Panc1 (cell line): Measurements from ENCODE around the gene TBC1D22A. TPM values are rescaled to one million over a fixed set of nuclear protein-coding genes. Genes with fewer than 3 reads are reported as not detected.

Source experiments
- ATAC-seq: fragments of 200-7000 bp; cut with Tn5 transposase; 2 replicates; pipeline ENCODE4 v1.9.1; 2020; ENCODE audit warnings: mild to moderate bottlenecking, moderate library complexity
- BruUV-seq: library from RNA; stranded (reverse); fragments of 400-500 nt; replicated peaks from 2 replicates; lab custom pipeline; 2021; lab: Mats Ljungman, UMichigan
- CTCF ChIA-PET: fragments of 300-600 bp; sonication (Branson Sonifier 250); formaldehyde crosslinking; loops from one replicate; lab custom pipeline; 2022; ENCODE audit warnings: antibody characterized with exemption; lab: Charles Lee
- POLR2A ChIA-PET: fragments of 300-600 bp; sonication (Branson Sonifier 250); formaldehyde crosslinking; loops from one replicate; lab custom pipeline; 2022; ENCODE audit warnings: antibody characterized with exemption; lab: Charles Lee
- DNase-seq: peaks from one replicate; pipeline ENCODE4 v3.0.0-alpha.2; 2010; ENCODE audit warnings: low read depth, low spot score
- H3K27ac ChIP-seq: 2 replicates; pipeline ENCODE4 v1.5.1; 2011; ENCODE audit warnings: mild to moderate bottlenecking, low read length, inconsistent platforms
- H3K27me3 ChIP-seq: fragments of 200-500 bp; sonication (Bioruptor generic); 2 replicates; pipeline ENCODE4 v1.6.0; 2014; ENCODE audit warnings: low read length, inconsistent platforms; ENCODE audit not compliant: control insufficient read depth, insufficient read depth
- H3K36me3 ChIP-seq: fragments of 200-500 bp; sonication (Bioruptor generic); 2 replicates; pipeline ENCODE4 v1.5.1; 2014; ENCODE audit warnings: inconsistent platforms, mild to moderate bottlenecking, low read length, moderate library complexity; ENCODE audit not compliant: control insufficient read depth, insufficient read depth
- H3K4me1 ChIP-seq: 2 replicates; pipeline ENCODE4 v1.5.1; 2011; ENCODE audit warnings: inconsistent platforms, mild to moderate bottlenecking, low read length, moderate library complexity; ENCODE audit not compliant: control insufficient read depth, insufficient read depth
- H3K4me3 ChIP-seq, 2 experiments: 2 replicates each; pipeline ENCODE4 v1.5.1; 2011 to 2012; ENCODE audit warnings: low read depth in 2 of 2, low read length in 2 of 2, mild to moderate bottlenecking in 2 of 2, inconsistent platforms in 1 of 2, moderate library complexity in 1 of 2
- H3K9me3 ChIP-seq: fragments of 200-500 bp; sonication (Bioruptor generic); 2 replicates; pipeline ENCODE4 v1.5.1; 2014; ENCODE audit warnings: low read depth, mild to moderate bottlenecking, inconsistent platforms, low read length, moderate library complexity; ENCODE audit not compliant: control insufficient read depth, insufficient read depth
- POLR2AphosphoS5 ChIP-seq: IDR thresholded peaks from 2 replicates; pipeline ENCODE4 v1.6.1; 2012; ENCODE audit warnings: mild to moderate bottlenecking, low read depth, low read length, moderate library complexity
- SIN3A ChIP-seq: IDR thresholded peaks from 2 replicates; pipeline ENCODE4 v1.6.1; 2012; ENCODE audit warnings: low read depth, mild to moderate bottlenecking, low read length, moderate library complexity, borderline replicate concordance; ENCODE audit not compliant: insufficient read depth
- TCF7L2 ChIP-seq: IDR thresholded peaks from 2 replicates; pipeline ENCODE4 v1.6.1; 2011; ENCODE audit warnings: mild to moderate bottlenecking, low read depth, low read length, inconsistent platforms
- in situ Hi-C: cut with HindIII; loops from 2 replicates; pipeline ENCODE4 v1.10.0; 2016; ENCODE audit warnings: low sequenced_read_pairs, low pct_unique_long_range_greater_than_20kb
- intact Hi-C: fragments of 100-400 bp; cut with micrococcal nuclease; formaldehyde crosslinking; loops from one replicate; pipeline ENCODE4 v1.10.0; 2022; ENCODE audit not compliant: unreplicated experiment
- total RNA-seq: library from RNA; stranded (reverse); gene quantifications from one replicate; pipeline ENCODE4 v1.2.1, GENCODE V29; 2021; ENCODE audit not compliant: unreplicated experiment
- TF ChIP-seq, protein P1 (sequence below): fragments of 450-650 bp; IDR thresholded peaks from 2 replicates; pipeline ENCODE4 v1.5.1; 2017; ENCODE audit warnings: mild to moderate bottlenecking
- TF ChIP-seq, protein P2 (sequence below), 2 experiments: IDR thresholded peaks; 2 replicates each; pipeline ENCODE4 v1.6.1; 2011 to 2012; ENCODE audit warnings: low read depth in 2 of 2, control low read depth in 1 of 2, low read length in 1 of 2, mild to moderate bottlenecking in 1 of 2, moderate library complexity in 1 of 2; ENCODE audit not compliant: insufficient read depth in 1 of 2

Gene TBC1D22A
- total RNA-seq, 1 experiment from 2014 or later = 28.7 TPM

DNA sequence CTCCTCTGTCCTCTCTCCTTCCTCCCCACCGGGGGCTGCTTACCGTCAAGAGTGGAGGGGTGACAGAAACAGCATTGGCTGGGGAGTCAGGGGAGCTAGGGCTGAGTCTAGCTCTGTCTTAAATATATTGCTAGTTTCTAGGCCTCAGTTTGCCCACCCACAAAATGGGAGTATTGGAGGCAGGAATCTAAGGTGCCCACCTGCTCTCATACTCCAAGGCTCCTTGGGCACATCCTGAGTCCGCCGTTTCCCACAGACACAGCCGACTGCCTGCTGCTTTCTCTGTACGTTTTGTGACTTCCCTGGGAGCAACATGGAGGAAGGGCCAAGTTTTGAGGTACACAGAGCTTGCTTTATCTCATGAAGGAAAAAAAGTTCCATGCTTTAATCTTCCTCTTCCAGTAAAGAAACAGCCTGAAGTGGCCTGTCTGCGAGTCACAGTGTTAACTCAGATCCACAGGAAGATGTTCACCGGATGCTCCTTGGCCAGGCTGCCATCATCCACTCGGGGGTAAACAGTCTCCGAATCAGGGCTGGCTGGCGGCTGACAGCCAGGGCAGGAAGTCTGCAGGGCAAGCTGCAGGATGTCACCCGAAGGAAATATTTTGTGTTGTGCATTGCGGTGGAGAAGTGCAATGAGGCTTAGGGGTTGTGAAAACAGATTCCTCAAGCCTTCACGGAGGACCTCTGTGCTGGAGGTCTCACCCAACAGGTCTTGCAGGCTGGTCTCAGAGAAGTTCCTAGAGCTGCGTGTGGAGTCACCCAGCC lies 13.4 kb upstream of the TBC1D22A start:
- H3K27me3 ChIP-seq = no peaks in the 10 kb centered on the region
- TF ChIP-seq, protein P1, sequence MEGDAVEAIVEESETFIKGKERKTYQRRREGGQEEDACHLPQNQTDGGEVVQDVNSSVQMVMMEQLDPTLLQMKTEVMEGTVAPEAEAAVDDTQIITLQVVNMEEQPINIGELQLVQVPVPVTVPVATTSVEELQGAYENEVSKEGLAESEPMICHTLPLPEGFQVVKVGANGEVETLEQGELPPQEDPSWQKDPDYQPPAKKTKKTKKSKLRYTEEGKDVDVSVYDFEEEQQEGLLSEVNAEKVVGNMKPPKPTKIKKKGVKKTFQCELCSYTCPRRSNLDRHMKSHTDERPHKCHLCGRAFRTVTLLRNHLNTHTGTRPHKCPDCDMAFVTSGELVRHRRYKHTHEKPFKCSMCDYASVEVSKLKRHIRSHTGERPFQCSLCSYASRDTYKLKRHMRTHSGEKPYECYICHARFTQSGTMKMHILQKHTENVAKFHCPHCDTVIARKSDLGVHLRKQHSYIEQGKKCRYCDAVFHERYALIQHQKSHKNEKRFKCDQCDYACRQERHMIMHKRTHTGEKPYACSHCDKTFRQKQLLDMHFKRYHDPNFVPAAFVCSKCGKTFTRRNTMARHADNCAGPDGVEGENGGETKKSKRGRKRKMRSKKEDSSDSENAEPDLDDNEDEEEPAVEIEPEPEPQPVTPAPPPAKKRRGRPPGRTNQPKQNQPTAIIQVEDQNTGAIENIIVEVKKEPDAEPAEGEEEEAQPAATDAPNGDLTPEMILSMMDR = no peak
- TF ChIP-seq TCF7L2 = no peak
- no peak for TF ChIP-seq POLR2AphosphoS5
- TF ChIP-seq SIN3A = no peak
- TF ChIP-seq, protein P2, sequence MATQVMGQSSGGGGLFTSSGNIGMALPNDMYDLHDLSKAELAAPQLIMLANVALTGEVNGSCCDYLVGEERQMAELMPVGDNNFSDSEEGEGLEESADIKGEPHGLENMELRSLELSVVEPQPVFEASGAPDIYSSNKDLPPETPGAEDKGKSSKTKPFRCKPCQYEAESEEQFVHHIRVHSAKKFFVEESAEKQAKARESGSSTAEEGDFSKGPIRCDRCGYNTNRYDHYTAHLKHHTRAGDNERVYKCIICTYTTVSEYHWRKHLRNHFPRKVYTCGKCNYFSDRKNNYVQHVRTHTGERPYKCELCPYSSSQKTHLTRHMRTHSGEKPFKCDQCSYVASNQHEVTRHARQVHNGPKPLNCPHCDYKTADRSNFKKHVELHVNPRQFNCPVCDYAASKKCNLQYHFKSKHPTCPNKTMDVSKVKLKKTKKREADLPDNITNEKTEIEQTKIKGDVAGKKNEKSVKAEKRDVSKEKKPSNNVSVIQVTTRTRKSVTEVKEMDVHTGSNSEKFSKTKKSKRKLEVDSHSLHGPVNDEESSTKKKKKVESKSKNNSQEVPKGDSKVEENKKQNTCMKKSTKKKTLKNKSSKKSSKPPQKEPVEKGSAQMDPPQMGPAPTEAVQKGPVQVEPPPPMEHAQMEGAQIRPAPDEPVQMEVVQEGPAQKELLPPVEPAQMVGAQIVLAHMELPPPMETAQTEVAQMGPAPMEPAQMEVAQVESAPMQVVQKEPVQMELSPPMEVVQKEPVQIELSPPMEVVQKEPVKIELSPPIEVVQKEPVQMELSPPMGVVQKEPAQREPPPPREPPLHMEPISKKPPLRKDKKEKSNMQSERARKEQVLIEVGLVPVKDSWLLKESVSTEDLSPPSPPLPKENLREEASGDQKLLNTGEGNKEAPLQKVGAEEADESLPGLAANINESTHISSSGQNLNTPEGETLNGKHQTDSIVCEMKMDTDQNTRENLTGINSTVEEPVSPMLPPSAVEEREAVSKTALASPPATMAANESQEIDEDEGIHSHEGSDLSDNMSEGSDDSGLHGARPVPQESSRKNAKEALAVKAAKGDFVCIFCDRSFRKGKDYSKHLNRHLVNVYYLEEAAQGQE (IDR thresholded peaks at IDR 0.05; ENCODE audit: insufficient read depth in 1 of 2, low read depth in 2 of 2, low read length in 1 of 2) = no peak
- in situ Hi-C loops = no loop called here
- intact Hi-C loops = no loop called here
- ChIA-PET CTCF (interaction anchor here (0.7 kb wide), 1 partner anchor 53 kb away, joined by 5 read pairs; no protein-coding TSS in a partner anchor), POLR2A (interaction anchor here (0.7 kb wide), 1 partner anchor 9 kb away, joined by 3 read pairs; no protein-coding TSS in a partner anchor)
- no peak overlapping the region for H3K27ac ChIP-seq
- H3K36me3 ChIP-seq = no peaks in the 10 kb centered on the region
- DNase-seq (no peak), ATAC-seq (no peak)
- peaks cover 10% of the 10 kb centered on the region for H3K4me1 ChIP-seq
- H3K9me3 ChIP-seq = no peaks in the 10 kb centered on the region
- no TSS peak for BruUV-seq
- no peak overlapping the region for H3K4me3 ChIP-seq

DNA sequence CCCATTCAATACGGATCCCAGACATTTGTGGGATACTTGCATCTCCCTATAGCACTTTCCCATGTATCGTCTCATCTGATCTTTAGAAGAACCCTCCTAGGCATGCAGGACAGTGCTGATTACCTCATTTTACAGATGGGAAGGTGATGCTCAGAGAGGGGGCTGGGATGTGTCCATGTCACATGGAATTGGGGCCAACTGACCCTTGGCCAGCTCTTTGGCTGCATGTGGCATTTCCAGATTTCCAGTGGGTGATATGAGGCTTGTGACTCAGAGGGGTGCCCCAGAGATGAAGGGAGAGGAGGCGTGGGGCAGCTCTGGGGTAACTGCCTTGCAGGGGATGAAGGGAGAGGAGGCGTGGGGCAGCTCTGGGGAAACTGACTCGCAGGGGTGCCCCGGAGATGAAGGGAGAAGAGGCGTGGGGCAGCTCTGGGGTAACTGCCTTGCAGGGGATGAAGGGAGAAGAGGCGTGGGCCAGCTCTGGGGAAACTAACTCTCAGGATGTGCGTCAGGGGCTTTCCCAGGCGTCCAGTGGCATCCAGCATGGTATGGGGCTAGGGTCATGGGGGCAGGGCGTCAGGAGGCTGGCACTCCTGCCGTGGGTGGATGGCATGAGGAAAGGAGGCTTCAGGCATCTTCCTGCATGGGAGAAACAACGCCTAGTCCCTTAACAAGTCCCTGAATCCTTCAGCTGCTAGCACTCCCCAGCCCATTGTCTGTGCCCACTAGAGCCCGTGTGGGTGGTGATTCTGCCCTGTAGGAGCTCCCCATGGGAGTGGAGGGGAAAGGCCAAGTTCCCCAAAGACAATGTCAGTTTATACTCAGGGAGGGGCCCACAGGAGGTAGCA lies 12.5 kb upstream of the TBC1D22A start:
- Histone ChIP-seq H3K9me3 (no peaks in the 10 kb centered on the region), H3K4me3 (no peak overlapping the region), H3K4me1 (peaks cover 12% of the 10 kb centered on the region), H3K27me3 (no peaks in the 10 kb centered on the region), H3K36me3 (no peaks in the 10 kb centered on the region), H3K27ac (no peak overlapping the region)
- TF ChIP-seq POLR2AphosphoS5 (no peak), TCF7L2 (no peak), SIN3A (no peak)
- TF ChIP-seq, protein P1 = no peak
- TF ChIP-seq, protein P2 (IDR thresholded peaks at IDR 0.05; ENCODE audit: insufficient read depth in 1 of 2, low read depth in 2 of 2, low read length in 1 of 2) = no peak
- POLR2A ChIA-PET = interaction anchor here (0.7 kb wide), 1 partner anchor 9 kb away, joined by 3 read pairs; no protein-coding TSS in a partner anchor
- ATAC-seq (no peak), DNase-seq (no peak)
- BruUV-seq = no TSS peak
- CTCF ChIA-PET = interaction anchor here (0.7 kb wide), 1 partner anchor 52 kb away, joined by 5 read pairs; no protein-coding TSS in a partner anchor
- in situ Hi-C loops = no loop called here
- intact Hi-C loops = no loop called here
